RWPE1 (cell line): ENCODE data around the gene MYO18A.
"Not testable (repeated sequence)": the region's sequence is repeated elsewhere in the genome, so short reads cannot be mapped to it uniquely, and the experiment has no call there.

Source experiments
- CTCF ChIA-PET: fragments of 350-600 bp; sonication (Branson Sonifier 250); formaldehyde crosslinking; extraction: SDS; loops from one replicate; lab custom pipeline; 2021; lab: Yijun Ruan, JAX
- POLR2A ChIA-PET: fragments of 400-600 bp; formaldehyde crosslinking; extraction: SDS; loops from one replicate; lab custom pipeline; 2020; ENCODE audit warnings: antibody characterized with exemption; ENCODE audit not compliant: low non-redundant PET; lab: Yijun Ruan, JAX
- DNase-seq: peaks from one replicate; pipeline ENCODE4 v3.0.0; 2012; ENCODE audit warnings: low spot score
- H3K27ac ChIP-seq: fragments of 450-650 bp; 2 replicates; pipeline ENCODE4 v1.5.1; 2017
- CTCF ChIP-seq: fragments of 450-650 bp; conservative IDR thresholded peaks from 2 replicates; pipeline ENCODE4 v1.5.1; 2017; ENCODE audit warnings: low read depth, mild to moderate bottlenecking

Gene MYO18A

GRCh38 chr17:29210879-29211278 is 30.7 kb upstream of the MYO18A start:
- no peak overlapping the region for H3K27ac ChIP-seq
- CTCF ChIA-PET = interaction anchor here (1.1 kb wide), 1 partner anchor 62 kb away, joined by 3 read pairs; no protein-coding TSS in a partner anchor
- TF ChIP-seq CTCF = no peak
- no peak for DNase-seq
- POLR2A ChIA-PET = no interaction called here

DNA sequence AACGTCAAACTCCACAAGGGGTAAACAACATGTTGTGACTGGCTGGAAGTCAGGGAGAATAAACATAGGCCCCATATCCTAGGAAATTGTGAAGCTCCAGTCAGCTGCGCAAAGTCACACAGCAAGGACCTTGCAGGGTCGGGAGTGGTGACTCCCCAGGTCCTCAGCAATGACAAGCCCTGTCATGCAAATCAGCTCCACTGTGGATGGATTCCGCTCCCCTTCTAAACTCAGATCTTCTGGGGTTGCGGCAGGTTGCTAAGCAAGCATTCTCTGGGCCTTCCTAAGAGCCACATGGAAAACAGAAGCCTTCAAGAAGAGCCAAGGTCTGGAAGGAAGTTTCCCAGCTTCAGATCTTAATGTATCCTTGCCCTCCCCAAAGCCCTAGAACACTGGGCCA is 28.9 kb upstream of the MYO18A start:
- DNase-seq = no peak
- TF ChIP-seq CTCF = no peak
- POLR2A ChIA-PET = no interaction called here
- CTCF ChIA-PET = interaction anchor here (0.7 to 0.9 kb wide), 2 partner anchors 9 to 11 kb away, joined by 3 to 5 read pairs; no protein-coding TSS in a partner anchor
- no peak overlapping the region for H3K27ac ChIP-seq

DNA sequence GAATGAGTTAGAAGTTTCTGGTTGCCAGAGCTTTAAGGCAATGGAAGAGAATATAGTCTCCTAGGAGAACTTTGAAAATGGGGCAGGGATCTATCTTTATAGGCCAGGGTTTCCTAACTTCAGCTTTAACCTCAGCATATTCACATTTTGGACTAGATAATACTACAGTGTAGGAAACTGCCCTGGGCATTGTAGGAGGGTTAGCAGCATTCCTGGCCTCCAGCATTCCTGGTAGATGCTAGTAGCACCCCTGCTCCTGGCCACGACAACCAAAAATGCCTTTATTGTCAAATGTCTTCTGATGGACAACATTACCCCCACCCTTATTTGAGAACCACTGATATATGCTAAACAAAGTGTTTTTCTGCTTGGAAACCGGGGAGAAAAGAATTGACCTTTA is 27.8 kb upstream of the MYO18A start:
- H3K27ac ChIP-seq = no peak overlapping the region
- ChIA-PET CTCF (interaction anchor here (0.8 to 1.0 kb wide), 2 partner anchors 28 to 84 kb away, joined by 3 to 4 read pairs; partner anchors contain the start of gene MYO18A), POLR2A (no interaction called here)
- no peak for DNase-seq
- no peak for TF ChIP-seq CTCF

- ChIA-PET POLR2A (no interaction called here), CTCF (interaction anchor here (0.5 to 0.6 kb wide), 2 partner anchors 14 to 86 kb away, joined by 3 read pairs; no protein-coding TSS in a partner anchor)
- DNase-seq = no peak
- no peak overlapping the region for H3K27ac ChIP-seq
- TF ChIP-seq CTCF = no peak
Measured at GRCh38 chr17:29205047-29205446, 24.8 kb upstream of the MYO18A start.

GRCh38 chr17:29204068-29204804 is 24.0 kb upstream of the MYO18A start:
- CTCF ChIA-PET, POLR2A ChIA-PET, DNase-seq, H3K27ac ChIP-seq: not testable (repeated sequence)

GRCh38 chr17:29197516-29198272 is 17.5 kb upstream of the MYO18A start:
- ChIA-PET CTCF (interaction anchor here (0.7 kb wide), 1 partner anchor 136 kb away, joined by 3 read pairs; no protein-coding TSS in a partner anchor), POLR2A (no interaction called here)
- no peak overlapping the region for H3K27ac ChIP-seq
- no peak for DNase-seq
- TF ChIP-seq CTCF = no peak
